ENCODE measurements around the gene EFCAB6.

GRCh38 chr22:43535741-43536140, 276.4 kb downstream of the EFCAB6 start:
- TF ChIP-seq POLR2A (IDR thresholded peaks at IDR 0.05): no peak
- no peak for TF ChIP-seq CTCF (IDR thresholded peaks at IDR 0.05)
- TF ChIP-seq POLR2AphosphoS5 (IDR thresholded peaks at IDR 0.05): no peak

Measured in gastroesophageal sphincter (tissue), 3 donors.